Fibroblast of mammary gland (primary cell): ENCODE measurements around the gene RAMAC.

ENCODE experiments used
- DNase-seq: peaks from one replicate; pipeline ENCODE4 v3.0.0-alpha.2; 2010; ENCODE audit warnings: low read depth
- H3K4me3 ChIP-seq: 2 replicates; pipeline ENCODE4 v1.5.1; 2011; ENCODE audit warnings: low read depth, mild to moderate bottlenecking, low read length, moderate library complexity; ENCODE audit not compliant: control insufficient read depth
- CTCF ChIP-seq: conservative IDR thresholded peaks from 2 replicates; pipeline ENCODE4 v1.5.1; 2011; ENCODE audit warnings: low read depth, low read length, inconsistent platforms; ENCODE audit not compliant: control insufficient read depth, insufficient read depth

The RAMAC gene

DNA sequence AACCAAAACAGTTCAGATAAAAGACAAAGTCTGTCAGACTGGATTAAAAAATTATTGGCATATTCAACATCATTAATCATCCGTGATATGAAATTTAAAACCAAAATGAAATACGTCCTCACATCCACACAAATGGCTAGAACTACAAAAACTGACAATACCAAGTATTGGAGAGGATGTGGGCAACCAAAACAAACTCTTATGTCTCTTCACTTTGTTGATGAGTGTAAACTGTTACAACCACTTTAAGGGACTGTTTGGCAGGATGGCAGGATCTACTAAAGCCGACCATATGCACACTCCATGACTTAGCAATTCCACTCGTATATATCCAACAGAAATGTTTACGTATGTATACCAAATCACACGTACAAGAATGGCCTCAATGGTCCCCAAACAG, 50.2 kb downstream of the RAMAC start:
- no peak overlapping the region for H3K4me3 ChIP-seq
- DNase-seq = no peak
- no peak for TF ChIP-seq CTCF

DNA sequence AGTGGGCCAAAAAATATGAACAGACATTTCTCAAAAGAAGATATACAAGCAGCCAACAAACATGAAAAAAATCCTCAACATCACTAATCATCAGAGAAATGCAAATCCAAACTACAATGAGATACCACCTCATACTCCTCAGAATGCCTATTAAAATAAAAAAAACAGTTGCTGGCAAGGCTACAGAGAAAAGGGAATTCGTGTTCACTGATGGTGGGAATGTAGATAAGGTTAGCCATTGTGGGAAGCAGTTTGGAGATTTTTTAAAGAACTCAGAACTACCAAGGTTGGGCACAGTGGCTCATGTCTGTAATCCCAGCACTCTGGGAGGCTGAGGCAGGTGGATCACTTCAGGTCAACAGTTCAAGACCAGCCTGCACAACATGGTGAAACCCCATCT, 53.2 kb downstream of the RAMAC start:
- no peak for TF ChIP-seq CTCF
- H3K4me3 ChIP-seq = no peak overlapping the region
- DNase-seq = no peak
